ENCODE results near the gene KRTAP12-3.

- no peak for TF ChIP-seq EZH2phosphoT487 (IDR thresholded peaks at IDR 0.05; ENCODE audit: insufficient read depth, low read depth)
- TF ChIP-seq EZH2 (IDR thresholded peaks at IDR 0.05; ENCODE audit: insufficient read depth, poor library complexity, severe bottlenecking), result no peak
Measured at GRCh38 chr21:44647222-44647552, 10.5 kb upstream of the KRTAP12-3 start.
